Measurements from ENCODE around the gene GPC1. TPM values are rescaled to one million over a fixed set of nuclear protein-coding genes. Genes with fewer than 3 reads are reported as not detected.

GPC1 gene
- total and polyA plus RNA-seq, 4 donors, result 23.2 to 62.5 (median 26.5) TPM

DNA sequence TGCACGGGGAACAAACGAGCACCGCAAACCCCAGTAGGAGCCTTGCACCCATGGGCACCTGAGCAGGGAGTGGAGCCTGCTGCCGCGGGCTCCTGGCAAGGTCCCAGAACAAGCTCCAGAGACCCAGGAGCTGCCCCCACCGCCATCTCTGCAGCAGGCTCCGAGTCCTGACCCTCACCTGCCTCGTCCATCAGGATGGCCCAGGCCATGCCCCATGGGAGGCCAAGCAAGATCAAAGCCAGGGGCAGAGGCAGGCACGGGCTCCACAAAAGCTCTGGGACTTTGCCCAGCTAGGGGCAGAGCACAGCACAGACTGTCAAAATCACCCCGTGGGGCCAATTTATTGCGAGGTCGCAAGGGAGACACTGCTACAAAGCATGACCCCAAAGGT lies 43.6 kb downstream of the GPC1 start:
- Histone ChIP-seq H3K9me3 (ENCODE audit: control insufficient read depth in 4 of 4, insufficient read depth in 3 of 4, low read length in 3 of 4) (peaks cover 0 to 6% (median 0%) of the 10 kb centered on the region in 4 donors), H3K9ac (ENCODE audit: insufficient read depth in 1 of 2, low read length in 2 of 2) (no peak overlapping the region), H3K27ac (ENCODE audit: low read depth in 1 of 2, low read length in 1 of 2) (no peak overlapping the region), H3K4me3 (no peak overlapping the region), H3K4me1 (ENCODE audit: control insufficient read depth in 5 of 5, insufficient read depth in 5 of 5, low read length in 5 of 5) (peaks cover 0 to 2% (median 0%) of the 10 kb centered on the region in 5 donors), H3K36me3 (ENCODE audit: control insufficient read depth in 4 of 4, insufficient read depth in 4 of 4, low read length in 4 of 4) (no peaks in the 10 kb centered on the region), H3K27me3 (ENCODE audit: control insufficient read depth in 3 of 3, insufficient read depth in 3 of 3, low read length in 2 of 3) (no peaks in the 10 kb centered on the region)
- no peak for TF ChIP-seq CTCF (IDR thresholded peaks at IDR 0.05; ENCODE audit: control extremely low read depth, extremely low read depth)
- 86 to 92% methylated on average over 12 of the region's 12 CpGs for WGBS, 2 donors
- ATAC-seq (ENCODE audit: insufficient read depth, low FRiP score), result no peak
- DNase-seq, result no peak

GRCh38 chr2:240480834-240481623 lies 45.6 kb downstream of the GPC1 start:
- Histone ChIP-seq H3K36me3 (ENCODE audit: control insufficient read depth in 4 of 4, insufficient read depth in 4 of 4, low read length in 4 of 4) (no peaks in the 10 kb centered on the region), H3K9ac (ENCODE audit: insufficient read depth in 1 of 2, low read length in 2 of 2) (no peak overlapping the region), H3K27ac (ENCODE audit: low read depth in 1 of 2, low read length in 1 of 2) (no peak overlapping the region), H3K9me3 (ENCODE audit: control insufficient read depth in 4 of 4, insufficient read depth in 3 of 4, low read length in 3 of 4) (peaks cover 0 to 6% (median 0%) of the 10 kb centered on the region in 4 donors), H3K4me3 (no peak overlapping the region), H3K27me3 (ENCODE audit: control insufficient read depth in 3 of 3, insufficient read depth in 3 of 3, low read length in 2 of 3) (no peaks in the 10 kb centered on the region), H3K4me1 (ENCODE audit: control insufficient read depth in 5 of 5, insufficient read depth in 5 of 5, low read length in 5 of 5) (peaks cover 0 to 2% (median 0%) of the 10 kb centered on the region in 5 donors)
- DNase-seq (no peak), ATAC-seq (ENCODE audit: insufficient read depth, low FRiP score) (no peak)
- WGBS, 2 donors, result 92 to 93% methylated on average over 25 of the region's 25 CpGs
- no peak for TF ChIP-seq CTCF (IDR thresholded peaks at IDR 0.05; ENCODE audit: control extremely low read depth, extremely low read depth)

- peaks cover 0 to 2% (median 0%) of the 10 kb centered on the region in 5 donors for H3K4me1 ChIP-seq (ENCODE audit: control insufficient read depth in 5 of 5, insufficient read depth in 5 of 5, low read length in 5 of 5)
- H3K27ac ChIP-seq (ENCODE audit: low read depth in 1 of 2, low read length in 1 of 2), result no peak overlapping the region
- no peak for ATAC-seq (ENCODE audit: insufficient read depth, low FRiP score)
- WGBS, 2 donors, result 90 to 94% methylated on average over 5 of the region's 5 CpGs
- H3K9ac ChIP-seq (ENCODE audit: insufficient read depth in 1 of 2, low read length in 2 of 2), result no peak overlapping the region
- no peak overlapping the region for H3K4me3 ChIP-seq
- peaks cover 0 to 4% (median 0%) of the 10 kb centered on the region in 4 donors for H3K9me3 ChIP-seq (ENCODE audit: control insufficient read depth in 4 of 4, insufficient read depth in 3 of 4, low read length in 3 of 4)
- H3K36me3 ChIP-seq (ENCODE audit: control insufficient read depth in 4 of 4, insufficient read depth in 4 of 4, low read length in 4 of 4), result no peaks in the 10 kb centered on the region
- TF ChIP-seq CTCF (IDR thresholded peaks at IDR 0.05; ENCODE audit: control extremely low read depth, extremely low read depth), result no peak
- no peak for DNase-seq
- H3K27me3 ChIP-seq (ENCODE audit: control insufficient read depth in 3 of 3, insufficient read depth in 3 of 3, low read length in 2 of 3), result no peaks in the 10 kb centered on the region
Observed at GRCh38 chr2:240481720-240482119, 46.3 kb downstream of the GPC1 start.

All from lung (tissue), 12 donors.